Stimulated activated memory B cell treated with anti-CD40 and anti-IgM and Interleukin-4, amounts not matched to agents 10 μg/mL and 1 μg/mL and 100 μg/mL, for 72 hours (primary cell): ENCODE results near the gene CTXN2.

ENCODE experiments used
- ATAC-seq: fragments of 150-1000 bp; cut with Tn5 transposase; 2 replicates; pipeline ENCODE4 v1.10.0; 2021
- H3K27ac Mint-ChIP-seq: one replicate; pipeline ENCODE4 v1.8.0; 2022; ENCODE audit warnings: mild to moderate bottlenecking, mixed read lengths
- H3K27me3 Mint-ChIP-seq: one replicate; pipeline ENCODE4 v1.8.0; 2022; ENCODE audit warnings: mixed read lengths
- H3K36me3 Mint-ChIP-seq: one replicate; pipeline ENCODE4 v1.8.0; 2022; ENCODE audit warnings: mixed read lengths
- H3K4me1 Mint-ChIP-seq: one replicate; pipeline ENCODE4 v1.8.0; 2022; ENCODE audit warnings: mixed read lengths
- H3K4me3 Mint-ChIP-seq: one replicate; pipeline ENCODE4 v1.8.0; 2022; ENCODE audit warnings: mild to moderate bottlenecking, moderate library complexity, mixed read lengths
- H3K9me3 Mint-ChIP-seq: one replicate; pipeline ENCODE4 v1.8.0; 2022; ENCODE audit warnings: mixed read lengths

Gene CTXN2

GRCh38 chr15:48191574-48192225, at the start of gene CTXN2:
CTXN2 (plus strand) TSS chr15:48191665; CDS start chr15:48201301, 9,636 bp downstream.
- H3K27ac Mint-ChIP-seq: no peak within 1 kb of the TSS
- peak within 1 kb of the TSS; percentile 37 for H3K4me3 Mint-ChIP-seq
- no peaks in the 10 kb centered on the region for H3K4me1 Mint-ChIP-seq
- no peaks in the 10 kb centered on the region for H3K36me3 Mint-ChIP-seq
- H3K27me3 Mint-ChIP-seq: peaks cover 44% of the 10 kb centered on the region
- no peak for ATAC-seq
- no peaks in the 10 kb centered on the region for H3K9me3 Mint-ChIP-seq

- Mint-ChIP-seq H3K9me3 (no peaks in the 10 kb centered on the region), H3K27ac (no peak overlapping the region), H3K4me3 (no peak overlapping the region), H3K36me3 (peaks cover 23% of the 10 kb centered on the region), H3K4me1 (peaks cover 11% of the 10 kb centered on the region), H3K27me3 (no peaks in the 10 kb centered on the region)
- no peak for ATAC-seq
These were observed 47.6 kb upstream of the CTXN2 start for GRCh38 chr15:48143856-48144255.

- Mint-ChIP-seq H3K27me3 (no peaks in the 10 kb centered on the region), H3K4me1 (peaks cover 11% of the 10 kb centered on the region), H3K9me3 (no peaks in the 10 kb centered on the region), H3K36me3 (peaks cover 31% of the 10 kb centered on the region), H3K27ac (no peak overlapping the region), H3K4me3 (no peak overlapping the region)
- no peak for ATAC-seq
These were observed 46.6 kb upstream of the CTXN2 start for GRCh38 chr15:48144889-48145288.

GRCh38 chr15:48145923-48146322, 45.5 kb upstream of the CTXN2 start:
- peaks cover 11% of the 10 kb centered on the region for H3K4me1 Mint-ChIP-seq
- peaks cover 34% of the 10 kb centered on the region for H3K36me3 Mint-ChIP-seq
- no peak overlapping the region for H3K4me3 Mint-ChIP-seq
- H3K9me3 Mint-ChIP-seq: no peaks in the 10 kb centered on the region
- no peak overlapping the region for H3K27ac Mint-ChIP-seq
- no peak for ATAC-seq
- H3K27me3 Mint-ChIP-seq: no peaks in the 10 kb centered on the region

- Mint-ChIP-seq H3K36me3 (peaks cover 41% of the 10 kb centered on the region), H3K4me1 (peaks cover 11% of the 10 kb centered on the region), H3K27ac (no peak overlapping the region), H3K27me3 (no peaks in the 10 kb centered on the region), H3K9me3 (no peaks in the 10 kb centered on the region), H3K4me3 (no peak overlapping the region)
- ATAC-seq: no peak
These were observed 44.1 kb upstream of the CTXN2 start for GRCh38 chr15:48147358-48147757.

- peaks cover 41% of the 10 kb centered on the region for H3K36me3 Mint-ChIP-seq
- no peak overlapping the region for H3K27ac Mint-ChIP-seq
- ATAC-seq: no peak
- no peaks in the 10 kb centered on the region for H3K9me3 Mint-ChIP-seq
- H3K4me3 Mint-ChIP-seq: no peak overlapping the region
- H3K4me1 Mint-ChIP-seq: peaks cover 9% of the 10 kb centered on the region
- H3K27me3 Mint-ChIP-seq: no peaks in the 10 kb centered on the region
These were observed 41.6 kb upstream of the CTXN2 start for GRCh38 chr15:48149858-48150257.

GRCh38 chr15:48153526-48153925, 37.9 kb upstream of the CTXN2 start:
- Mint-ChIP-seq H3K27ac (no peak overlapping the region), H3K4me3 (no peak overlapping the region), H3K27me3 (no peaks in the 10 kb centered on the region), H3K36me3 (peaks cover 43% of the 10 kb centered on the region), H3K4me1 (no peaks in the 10 kb centered on the region), H3K9me3 (no peaks in the 10 kb centered on the region)
- no peak for ATAC-seq

- Mint-ChIP-seq H3K27me3 (no peaks in the 10 kb centered on the region), H3K4me3 (no peak overlapping the region), H3K27ac (no peak overlapping the region), H3K4me1 (no peaks in the 10 kb centered on the region), H3K9me3 (peaks cover 5% of the 10 kb centered on the region), H3K36me3 (peaks cover 46% of the 10 kb centered on the region)
- ATAC-seq: no peak
These were observed 22.8 kb upstream of the CTXN2 start for GRCh38 chr15:48168616-48169015.

- Mint-ChIP-seq H3K27me3 (no peaks in the 10 kb centered on the region), H3K9me3 (peaks cover 5% of the 10 kb centered on the region), H3K4me3 (no peak overlapping the region), H3K27ac (no peak overlapping the region), H3K36me3 (peaks cover 49% of the 10 kb centered on the region), H3K4me1 (peaks cover 14% of the 10 kb centered on the region)
- no peak for ATAC-seq
These were observed 20.5 kb upstream of the CTXN2 start for GRCh38 chr15:48170981-48171380.

GRCh38 chr15:48175126-48175525, 16.3 kb upstream of the CTXN2 start:
- H3K27me3 Mint-ChIP-seq: no peaks in the 10 kb centered on the region

GRCh38 chr15:48176112-48176511, 15.4 kb upstream of the CTXN2 start:
- no peak for ATAC-seq
- Mint-ChIP-seq H3K9me3 (peaks cover 5% of the 10 kb centered on the region), H3K27me3 (no peaks in the 10 kb centered on the region), H3K4me1 (peaks cover 30% of the 10 kb centered on the region), H3K36me3 (peaks cover 27% of the 10 kb centered on the region), H3K27ac (no peak overlapping the region), H3K4me3 (no peak overlapping the region)

More at GRCh38 chr15:48175126-48175525, 16.3 kb upstream of the CTXN2 start:
- no peak overlapping the region for H3K27ac Mint-ChIP-seq
- H3K36me3 Mint-ChIP-seq: peaks cover 27% of the 10 kb centered on the region
- H3K9me3 Mint-ChIP-seq: peaks cover 5% of the 10 kb centered on the region
- no peak overlapping the region for H3K4me3 Mint-ChIP-seq
- no peak for ATAC-seq
- peaks cover 30% of the 10 kb centered on the region for H3K4me1 Mint-ChIP-seq

GRCh38 chr15:48176957-48177356, 14.5 kb upstream of the CTXN2 start:
- peak overlapping the region; percentile 85 for H3K27ac Mint-ChIP-seq

GRCh38 chr15:48177383-48177765, 14.1 kb upstream of the CTXN2 start:
- Mint-ChIP-seq H3K4me1 (peaks cover 30% of the 10 kb centered on the region), H3K4me3 (peak overlapping the region; percentile 82), H3K27me3 (peaks cover 9% of the 10 kb centered on the region), H3K27ac (peak overlapping the region; percentile 85), H3K36me3 (peaks cover 21% of the 10 kb centered on the region), H3K9me3 (peaks cover 3% of the 10 kb centered on the region)
- ATAC-seq: peak; percentile 76

More at GRCh38 chr15:48176957-48177356, 14.5 kb upstream of the CTXN2 start:
- H3K4me1 Mint-ChIP-seq: peaks cover 30% of the 10 kb centered on the region
- ATAC-seq: no peak
- peaks cover 5% of the 10 kb centered on the region for H3K27me3 Mint-ChIP-seq
- H3K4me3 Mint-ChIP-seq: peak overlapping the region; percentile 82
- peaks cover 5% of the 10 kb centered on the region for H3K9me3 Mint-ChIP-seq
- peaks cover 26% of the 10 kb centered on the region for H3K36me3 Mint-ChIP-seq

- H3K27me3 Mint-ChIP-seq: peaks cover 10% of the 10 kb centered on the region
- ATAC-seq: peak; percentile 88
- peak within 1 kb of the TSS; percentile 85 for H3K27ac Mint-ChIP-seq
- H3K4me3 Mint-ChIP-seq: peak within 1 kb of the TSS; percentile 82
- H3K36me3 Mint-ChIP-seq: peaks cover 15% of the 10 kb centered on the region
- H3K4me1 Mint-ChIP-seq: peaks cover 30% of the 10 kb centered on the region
- no peaks in the 10 kb centered on the region for H3K9me3 Mint-ChIP-seq
These were observed 13.5 kb upstream of the CTXN2 start, which contains the start of gene MYEF2 for GRCh38 chr15:48177766-48178647. MYEF2 (minus strand) TSS chr15:48178295; CDS start chr15:48178237, 58 bp downstream.

- H3K36me3 Mint-ChIP-seq: peaks cover 10% of the 10 kb centered on the region
- H3K27me3 Mint-ChIP-seq: peaks cover 10% of the 10 kb centered on the region
- H3K9me3 Mint-ChIP-seq: no peaks in the 10 kb centered on the region
- peaks cover 30% of the 10 kb centered on the region for H3K4me1 Mint-ChIP-seq
- no peak overlapping the region for H3K27ac Mint-ChIP-seq
- ATAC-seq: no peak
- peak overlapping the region; percentile 50 for H3K4me3 Mint-ChIP-seq
These were observed 12.9 kb upstream of the CTXN2 start for GRCh38 chr15:48178648-48178931.

- Mint-ChIP-seq H3K27ac (no peak overlapping the region), H3K36me3 (no peaks in the 10 kb centered on the region), H3K9me3 (no peaks in the 10 kb centered on the region), H3K27me3 (peaks cover 19% of the 10 kb centered on the region), H3K4me1 (no peaks in the 10 kb centered on the region), H3K4me3 (no peak overlapping the region)
- no peak for ATAC-seq
These were observed 8.7 kb upstream of the CTXN2 start for GRCh38 chr15:48182749-48183148.
